HFFc6 (cell line): Measurements from ENCODE around the gene APRT. TPM values are rescaled to one million over a fixed set of nuclear protein-coding genes. Genes with fewer than 3 reads are reported as not detected.

ENCODE experiments used
- DNase-seq: peaks from one replicate; pipeline ENCODE4 v3.0.0-alpha.2; 2018
- H3K27ac Mint-ChIP-seq: 2 replicates; pipeline ENCODE4 v1.8.0; 2020; ENCODE audit warnings: mild to moderate bottlenecking, mixed read lengths
- H3K27me3 Mint-ChIP-seq: 2 replicates; pipeline ENCODE4 v1.8.0; 2021; ENCODE audit warnings: mild to moderate bottlenecking, moderate library complexity, mixed read lengths; ENCODE audit not compliant: insufficient read depth
- H3K36me3 Mint-ChIP-seq: 2 replicates; pipeline ENCODE4 v1.8.0; 2021; ENCODE audit warnings: low read depth, mixed read lengths
- H3K4me1 Mint-ChIP-seq: 2 replicates; pipeline ENCODE4 v1.8.0; 2020; ENCODE audit warnings: low read depth, mixed read lengths
- H3K4me3 Mint-ChIP-seq: 2 replicates; pipeline ENCODE4 v1.8.0; 2020; ENCODE audit warnings: mild to moderate bottlenecking, moderate library complexity, mixed read lengths
- H3K9me3 Mint-ChIP-seq: 2 replicates; pipeline ENCODE4 v1.8.0; 2020; ENCODE audit warnings: mild to moderate bottlenecking, mixed read lengths
- long read RNA-seq: library from polyadenylated mRNA; unstranded; transcript quantifications from one replicate; pipeline ENCODE4 v2.0.0, GENCODE V29; 2019
- total RNA-seq, 6 experiments: library from RNA; stranded (reverse); fragmentation: NEBNext Ultra II Directional; extraction: Animal tissue kit (Norgen Biotek cat#: 25700); gene quantifications; 2 replicates in 1 of 6; 3 replicates in 5 of 6; pipeline ENCODE4 v1.2.3, GENCODE V29; 2021
- TF ChIP-seq, protein P1 (sequence below): fragments of 200-600 bp; sonication (generic); IDR thresholded peaks from 2 replicates; pipeline ENCODE4 v1.5.0; 2021; ENCODE audit warnings: antibody characterized with exemption, mild to moderate bottlenecking

The APRT gene, protein sequence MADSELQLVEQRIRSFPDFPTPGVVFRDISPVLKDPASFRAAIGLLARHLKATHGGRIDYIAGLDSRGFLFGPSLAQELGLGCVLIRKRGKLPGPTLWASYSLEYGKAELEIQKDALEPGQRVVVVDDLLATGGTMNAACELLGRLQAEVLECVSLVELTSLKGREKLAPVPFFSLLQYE
- 100 to 1,000 TPM; 123 to 163 (median 130) TPM for total RNA-seq
- long read RNA-seq, transcript APRT-202 (5 exons, 664 nt) = minor isoform, 41 of 238 reads
- long read RNA-seq, transcript APRT-201 (5 exons, 947 nt) = major isoform, 172 of 238 reads
- long read RNA-seq, partial matches to known transcripts = 11 of 238 reads
- long read RNA-seq, other reads (novel, unspliced or antisense) = 10 of 238 reads

DNA sequence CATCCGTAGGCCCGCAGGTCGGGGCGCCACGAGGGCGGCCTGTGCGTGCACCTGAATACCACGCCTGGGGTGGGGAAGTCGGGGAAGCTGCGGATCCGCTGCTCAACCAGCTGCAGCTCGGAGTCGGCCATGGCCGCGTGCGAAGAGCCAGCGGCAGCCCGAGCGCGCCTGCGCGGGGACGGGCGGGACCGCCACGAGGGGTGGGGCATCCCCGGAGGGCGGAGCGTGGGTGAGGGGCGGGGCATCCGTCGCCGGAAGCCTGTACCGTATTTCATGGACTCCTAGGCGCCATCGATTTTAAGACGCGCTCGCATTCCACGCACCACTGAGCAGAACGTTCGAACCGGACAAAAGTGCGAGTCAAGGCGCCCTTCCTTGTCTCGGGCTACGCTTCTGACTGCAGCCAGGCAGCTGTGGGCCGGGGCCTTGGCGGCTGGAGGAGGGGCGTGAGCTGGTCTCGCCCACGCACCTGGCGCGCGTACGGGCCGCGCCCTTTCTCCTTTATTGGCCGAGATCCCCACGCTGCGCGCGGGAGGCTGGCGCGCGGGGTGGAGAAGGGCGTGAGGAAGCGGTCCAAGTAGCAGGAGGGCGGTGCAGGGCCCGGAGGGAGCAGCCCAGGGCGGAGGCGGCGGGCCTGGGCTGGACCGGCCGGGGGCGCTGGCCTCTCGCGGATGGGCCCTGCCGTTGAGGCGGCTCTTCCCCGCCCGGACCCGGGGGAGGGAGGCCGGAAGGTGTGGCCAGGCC, at the start of gene APRT:
TSS of gene APRT (minus strand) at position 160 of the 744 bp plus-strand sequence. CDS start at position 131, 29 bp downstream.
- no peaks in the 10 kb centered on the region for H3K9me3 Mint-ChIP-seq
- H3K4me3 Mint-ChIP-seq = peak within 1 kb of the TSS; percentile 88
- peak; percentile 91 for DNase-seq
- peaks cover 7% of the 10 kb centered on the region for H3K27me3 Mint-ChIP-seq
- TF ChIP-seq, protein P1, sequence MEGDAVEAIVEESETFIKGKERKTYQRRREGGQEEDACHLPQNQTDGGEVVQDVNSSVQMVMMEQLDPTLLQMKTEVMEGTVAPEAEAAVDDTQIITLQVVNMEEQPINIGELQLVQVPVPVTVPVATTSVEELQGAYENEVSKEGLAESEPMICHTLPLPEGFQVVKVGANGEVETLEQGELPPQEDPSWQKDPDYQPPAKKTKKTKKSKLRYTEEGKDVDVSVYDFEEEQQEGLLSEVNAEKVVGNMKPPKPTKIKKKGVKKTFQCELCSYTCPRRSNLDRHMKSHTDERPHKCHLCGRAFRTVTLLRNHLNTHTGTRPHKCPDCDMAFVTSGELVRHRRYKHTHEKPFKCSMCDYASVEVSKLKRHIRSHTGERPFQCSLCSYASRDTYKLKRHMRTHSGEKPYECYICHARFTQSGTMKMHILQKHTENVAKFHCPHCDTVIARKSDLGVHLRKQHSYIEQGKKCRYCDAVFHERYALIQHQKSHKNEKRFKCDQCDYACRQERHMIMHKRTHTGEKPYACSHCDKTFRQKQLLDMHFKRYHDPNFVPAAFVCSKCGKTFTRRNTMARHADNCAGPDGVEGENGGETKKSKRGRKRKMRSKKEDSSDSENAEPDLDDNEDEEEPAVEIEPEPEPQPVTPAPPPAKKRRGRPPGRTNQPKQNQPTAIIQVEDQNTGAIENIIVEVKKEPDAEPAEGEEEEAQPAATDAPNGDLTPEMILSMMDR = peak; percentile 60
- peaks cover 20% of the 10 kb centered on the region for H3K4me1 Mint-ChIP-seq
- peak within 1 kb of the TSS; percentile 87 for H3K27ac Mint-ChIP-seq
- H3K36me3 Mint-ChIP-seq = no peaks in the 10 kb centered on the region; the same call in 1 of the 2 replicates

DNA sequence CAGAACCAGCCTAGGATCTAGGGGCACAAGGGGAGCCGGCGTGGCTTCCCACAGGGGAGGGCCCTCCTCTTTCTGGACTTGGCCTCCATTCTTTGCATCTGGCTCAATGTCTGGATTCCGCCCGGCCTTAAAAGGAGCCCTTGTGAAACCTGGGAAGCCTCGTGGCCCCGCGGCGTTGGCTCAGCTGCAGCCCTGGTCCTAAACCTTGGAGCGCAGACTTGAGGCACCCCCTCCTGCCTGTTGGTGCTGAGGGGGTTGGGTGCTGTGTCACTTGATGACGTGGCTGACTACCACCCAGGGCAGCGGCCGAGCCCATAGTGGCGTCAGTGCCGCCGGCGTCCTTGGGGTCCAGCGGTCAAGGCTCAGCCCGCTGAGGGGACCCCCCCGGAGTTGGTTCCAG, 49.6 kb upstream of the APRT start:
- Mint-ChIP-seq H3K9me3 (no peaks in the 10 kb centered on the region), H3K27ac (no peak overlapping the region), H3K36me3 (peaks cover 7% of the 10 kb centered on the region), H3K4me1 (peaks cover 11% of the 10 kb centered on the region), H3K4me3 (no peak overlapping the region), H3K27me3 (peaks cover 3% of the 10 kb centered on the region)
- DNase-seq = no peak
- TF ChIP-seq, protein P1 = no peak

DNA sequence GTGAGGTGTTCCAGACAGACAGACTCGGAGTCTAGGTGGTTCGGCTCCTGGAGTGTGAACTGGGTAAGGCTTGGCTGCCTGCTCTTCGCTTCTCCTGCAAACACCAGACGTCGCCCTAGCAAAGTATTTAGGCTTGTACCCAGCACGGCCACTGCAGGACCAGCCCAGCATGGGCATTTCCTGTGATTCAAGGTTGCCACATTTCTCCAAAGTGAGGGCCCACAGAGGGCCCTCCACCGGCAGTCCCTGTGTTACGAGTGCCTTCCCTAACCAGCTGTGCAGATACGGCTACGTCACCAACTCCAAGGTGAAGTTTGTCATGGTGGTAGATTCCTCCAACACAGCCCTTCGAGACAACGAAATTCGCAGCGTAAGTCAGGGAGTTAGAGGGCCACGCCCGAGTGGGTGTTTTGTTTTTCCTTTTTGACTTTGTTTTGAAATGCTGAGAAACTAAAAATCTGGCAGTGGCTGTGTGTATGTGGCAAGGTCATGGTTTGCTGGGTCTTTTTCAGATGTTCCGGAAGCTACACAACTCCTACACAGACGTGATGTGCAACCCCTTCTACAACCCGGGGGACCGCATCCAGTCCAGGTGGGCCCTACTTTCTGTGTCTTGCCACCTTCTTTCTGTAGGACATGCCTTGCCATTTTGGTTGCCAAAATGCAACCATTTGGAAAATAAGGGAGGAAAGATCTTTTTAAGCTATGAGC, 47.8 kb upstream of the APRT start:
- H3K36me3 Mint-ChIP-seq = peaks cover 7% of the 10 kb centered on the region
- TF ChIP-seq, protein P1 = no peak
- H3K9me3 Mint-ChIP-seq = no peaks in the 10 kb centered on the region
- H3K4me1 Mint-ChIP-seq = peaks cover 21% of the 10 kb centered on the region
- peaks cover 3% of the 10 kb centered on the region for H3K27me3 Mint-ChIP-seq
- H3K4me3 Mint-ChIP-seq = no peak overlapping the region
- no peak for DNase-seq
- no peak overlapping the region for H3K27ac Mint-ChIP-seq

DNA sequence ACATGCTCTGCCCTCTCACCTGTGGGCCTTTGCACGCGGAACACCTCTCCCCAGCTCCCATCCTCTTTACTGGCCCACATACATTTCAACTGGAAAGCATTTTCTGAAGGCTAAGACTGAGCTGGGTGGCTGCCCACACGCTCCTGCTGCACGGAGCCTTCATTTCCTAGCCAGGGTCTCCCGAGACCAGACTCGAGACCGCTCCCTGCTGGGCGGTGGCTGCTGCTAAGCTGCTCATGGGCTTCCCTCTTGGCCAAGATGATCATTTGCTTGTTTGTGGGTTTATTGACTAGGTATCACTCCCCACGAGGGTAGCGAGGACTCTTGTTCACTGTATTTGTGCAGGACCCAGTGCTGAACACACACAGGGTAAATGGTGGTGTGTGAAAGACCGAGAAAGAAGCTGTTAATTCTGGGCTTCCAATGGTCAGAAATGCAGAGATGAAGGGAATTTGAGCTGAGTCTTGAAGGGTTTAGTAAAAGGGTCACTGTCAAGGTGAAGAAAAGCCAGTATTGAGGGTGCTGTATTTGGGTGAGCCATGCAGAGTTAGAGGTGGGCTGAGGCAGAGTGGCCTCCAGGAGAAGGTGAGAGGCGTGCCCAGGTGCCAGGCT, 46.1 kb upstream of the APRT start:
- TF ChIP-seq, protein P1 = peak; percentile 80
- peaks cover 7% of the 10 kb centered on the region for H3K36me3 Mint-ChIP-seq
- H3K9me3 Mint-ChIP-seq = no peaks in the 10 kb centered on the region
- H3K27ac Mint-ChIP-seq = peak overlapping the region; percentile 82
- H3K27me3 Mint-ChIP-seq = peaks cover 3% of the 10 kb centered on the region
- peaks cover 21% of the 10 kb centered on the region for H3K4me1 Mint-ChIP-seq
- DNase-seq = peak; percentile 69
- peak overlapping the region; percentile 99 for H3K4me3 Mint-ChIP-seq
